HG02870 (cell line): ENCODE data around the gene OR2AT4.
"Not testable (repeated sequence)": the region's sequence is repeated elsewhere in the genome, so short reads cannot be mapped to it uniquely, and the experiment has no call there.

Source experiments
- ATAC-seq: cut with Tn5 transposase; IDR thresholded peaks from one replicate; pipeline ENCODE4 v1.9.1; 2021; ENCODE audit warnings: mild to moderate bottlenecking, moderate library complexity; ENCODE audit not compliant: unreplicated experiment

OR2AT4 gene

GRCh38 chr11:75068993-75069392 lies 27.7 kb downstream of the OR2AT4 start:
- no peak for ATAC-seq

- ATAC-seq: no peak
These were observed 28.1 kb downstream of the OR2AT4 start for GRCh38 chr11:75068559-75068958.

- ATAC-seq: no peak
These were observed 30.6 kb downstream of the OR2AT4 start for GRCh38 chr11:75066061-75066460.

GRCh38 chr11:75063741-75064314 lies 32.8 kb downstream of the OR2AT4 start:
- ATAC-seq: no peak

GRCh38 chr11:75059299-75059698 lies 37.4 kb downstream of the OR2AT4 start:
- ATAC-seq: no peak

GRCh38 chr11:75056814-75057213 lies 39.9 kb downstream of the OR2AT4 start:
- ATAC-seq: no peak

- ATAC-seq: no peak
These were observed 41.2 kb downstream of the OR2AT4 start for GRCh38 chr11:75055511-75055910.

GRCh38 chr11:75052457-75052856 lies 44.2 kb downstream of the OR2AT4 start:
- no peak for ATAC-seq

GRCh38 chr11:75051043-75051442 lies 45.6 kb downstream of the OR2AT4 start:
- ATAC-seq: no peak

GRCh38 chr11:75050516-75050915 lies 46.2 kb downstream of the OR2AT4 start:
- no peak for ATAC-seq

- ATAC-seq: not testable (repeated sequence)
These were observed 47.0 kb downstream of the OR2AT4 start for GRCh38 chr11:75049501-75050266.

GRCh38 chr11:75047191-75047590 lies 49.5 kb downstream of the OR2AT4 start:
- ATAC-seq: no peak

GRCh38 chr11:75046668-75047067 lies 50.0 kb downstream of the OR2AT4 start:
- not testable (repeated sequence) for ATAC-seq

GRCh38 chr11:75044381-75045170 lies 52.1 kb downstream of the OR2AT4 start:
- ATAC-seq: not testable (repeated sequence)

GRCh38 chr11:75041821-75042220 lies 54.9 kb downstream of the OR2AT4 start:
- ATAC-seq: not testable (repeated sequence)

- ATAC-seq: no peak
These were observed 55.4 kb downstream of the OR2AT4 start for GRCh38 chr11:75041263-75041662.

- no peak for ATAC-seq
These were observed 56.4 kb downstream of the OR2AT4 start for GRCh38 chr11:75040167-75040770.

- ATAC-seq: no peak
These were observed 60.6 kb downstream of the OR2AT4 start for GRCh38 chr11:75035911-75036565.

GRCh38 chr11:75035256-75035655 lies 61.4 kb downstream of the OR2AT4 start:
- no peak for ATAC-seq

GRCh38 chr11:75033916-75034315 lies 62.8 kb downstream of the OR2AT4 start:
- no peak for ATAC-seq

GRCh38 chr11:75032550-75032935 lies 64.1 kb downstream of the OR2AT4 start:
- no peak for ATAC-seq
